ENCODE data around the gene ZBTB42. TPM values are rescaled to one million over a fixed set of nuclear protein-coding genes. Genes with fewer than 3 reads are reported as not detected.
A peak's percentile ranks its signal among the peaks of the same experiment; 100 is the strongest.

Gene ZBTB42
- total and polyA plus RNA-seq, 5 experiments from 2014 or later: 1.0 to 9.6 (median 1.8) TPM

DNA sequence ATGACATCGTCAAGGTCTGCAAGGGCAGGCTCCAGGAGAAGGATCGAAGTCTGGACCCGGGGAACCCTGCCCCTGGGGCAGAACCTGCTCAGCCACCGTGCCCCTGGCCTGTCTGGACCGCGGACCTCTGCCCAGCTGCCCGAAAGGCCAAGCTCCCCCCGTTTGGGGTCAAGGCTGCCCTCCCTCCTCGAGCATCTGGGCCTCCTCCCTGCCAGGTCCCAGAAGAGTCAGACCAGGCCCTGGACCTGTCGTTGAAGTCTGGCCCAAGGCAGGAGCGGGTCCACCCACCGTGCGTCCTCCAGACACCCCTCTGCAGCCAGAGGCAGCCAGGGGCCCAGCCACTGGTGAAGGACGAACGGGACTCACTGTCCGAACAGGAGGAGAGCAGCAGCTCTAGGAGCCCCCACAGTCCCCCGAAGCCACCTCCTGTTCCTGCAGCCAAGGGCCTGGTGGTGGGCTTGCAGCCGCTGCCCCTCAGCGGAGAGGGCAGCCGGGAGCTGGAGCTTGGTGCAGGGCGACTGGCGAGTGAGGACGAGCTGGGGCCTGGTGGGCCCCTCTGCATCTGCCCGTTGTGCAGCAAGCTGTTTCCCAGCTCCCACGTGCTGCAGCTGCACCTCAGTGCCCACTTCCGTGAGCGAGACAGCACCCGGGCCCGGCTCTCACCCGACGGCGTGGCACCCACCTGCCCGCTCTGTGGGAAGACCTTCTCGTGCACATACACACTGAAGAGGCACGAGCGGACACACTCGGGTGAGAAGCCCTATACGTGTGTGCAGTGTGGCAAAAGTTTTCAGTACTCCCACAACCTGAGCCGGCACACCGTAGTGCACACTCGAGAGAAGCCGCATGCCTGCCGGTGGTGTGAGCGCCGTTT is 856 bp downstream of the ZBTB42 start:
- Mint-ChIP-seq H3K9me3 (no peaks in the 10 kb centered on the region), H3K4me1 (peaks cover 13 to 49% (median 38%) of the 10 kb centered on the region in 4 donors), H3K4me3 (peak overlapping the region; percentile 82 to 92 (median 88)), H3K36me3 (no peaks in the 10 kb centered on the region), H3K27me3 (no peaks in the 10 kb centered on the region), H3K27ac (peak overlapping the region; percentile 58 to 90 (median 70))
- ATAC-seq (no peak), DNase-seq (no peak)
- POLR2A ChIA-PET: interaction anchor here (0.7 to 2.2 kb wide), 10 partner anchors 9 to 259 kb away, joined by 3 to 14 read pairs (median 6); partner anchors contain the start of gene SIVA1

DNA sequence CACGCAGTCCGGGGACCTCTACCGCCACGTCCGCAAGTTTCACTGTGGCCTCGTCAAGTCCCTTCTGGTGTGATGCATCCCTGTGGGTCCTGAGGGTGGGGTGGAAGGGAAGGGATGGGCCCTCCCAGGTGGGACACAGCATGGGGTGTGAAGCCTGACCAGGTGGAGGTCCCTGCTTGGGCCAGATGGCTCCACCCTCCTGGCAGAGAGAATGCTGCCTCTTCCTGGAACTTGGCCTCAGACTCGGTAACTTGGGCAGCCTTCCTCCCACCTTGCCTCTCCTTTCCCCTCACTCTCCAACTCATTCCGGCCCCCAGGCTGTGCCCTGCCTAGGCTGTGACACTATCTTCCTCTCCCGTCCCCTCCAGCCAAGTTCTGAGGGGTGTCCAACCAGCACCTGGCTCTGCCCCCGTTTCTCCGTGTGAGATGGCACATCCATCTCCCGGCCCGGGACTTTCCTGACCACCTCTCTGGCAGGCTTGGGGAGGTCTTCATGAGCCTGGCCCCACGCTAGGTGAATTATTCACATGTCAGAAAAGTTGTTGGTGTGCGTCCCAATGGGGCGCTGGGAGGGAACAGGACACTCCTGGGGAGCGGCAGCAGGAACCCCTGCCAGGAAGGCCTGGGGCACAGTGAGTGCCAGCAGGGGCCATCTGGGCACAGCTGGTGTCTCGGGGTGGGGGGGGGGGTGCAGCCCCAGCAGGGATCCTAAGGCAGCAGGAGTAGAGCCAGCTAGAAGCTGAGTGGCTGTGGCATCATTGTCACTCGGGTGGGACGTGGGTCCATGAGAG is 1.7 kb downstream of the ZBTB42 start:
- ATAC-seq: no peak
- H3K9me3 Mint-ChIP-seq: no peaks in the 10 kb centered on the region
- no peaks in the 10 kb centered on the region for H3K27me3 Mint-ChIP-seq
- POLR2A ChIA-PET: interaction anchor here (0.8 to 1.3 kb wide), 2 partner anchors 8 to 50 kb away, joined by 3 read pairs; partner anchors contain the start of gene SIVA1
- peak overlapping the region; percentile 8 to 87 (median 62) for H3K4me3 Mint-ChIP-seq
- H3K36me3 Mint-ChIP-seq: no peaks in the 10 kb centered on the region
- no peak for DNase-seq
- peak overlapping the region in 5 of 10 donors; percentile 43 to 82 (median 55) for H3K27ac Mint-ChIP-seq
- H3K4me1 Mint-ChIP-seq: peaks cover 13 to 47% (median 34%) of the 10 kb centered on the region in 4 donors

DNA sequence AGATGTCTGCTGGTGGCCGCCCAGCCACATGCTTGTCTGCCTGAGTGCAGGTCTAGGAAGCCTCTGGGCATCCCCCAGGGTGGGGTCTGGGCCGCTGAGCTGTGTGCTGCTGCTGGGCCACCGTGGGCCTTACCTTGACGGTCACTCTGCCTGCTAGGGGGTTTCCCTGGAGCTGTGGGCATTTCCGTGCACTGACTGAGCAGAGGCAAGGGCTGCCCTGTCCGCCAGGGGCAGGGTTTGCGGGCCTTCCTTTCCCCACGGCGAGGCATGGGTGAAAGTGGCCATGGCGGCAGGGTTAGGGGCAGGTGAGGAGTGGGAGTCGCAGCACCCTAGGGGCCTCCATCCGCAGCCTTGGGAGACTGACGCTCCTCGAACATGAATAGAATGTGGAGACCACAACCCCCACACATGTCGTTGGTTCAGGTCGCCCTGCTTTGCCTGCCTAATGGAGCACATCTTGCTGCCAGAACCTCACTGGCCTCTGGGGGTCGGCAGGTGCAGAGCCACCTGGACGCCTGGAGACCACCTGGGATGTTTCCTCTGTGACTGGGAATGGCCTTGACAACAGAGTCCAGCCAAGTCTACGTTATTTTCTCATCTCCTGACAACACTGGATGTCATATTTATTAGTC is 2.5 kb downstream of the ZBTB42 start:
- H3K4me1 Mint-ChIP-seq: peaks cover 13 to 44% (median 34%) of the 10 kb centered on the region in 4 donors
- H3K36me3 Mint-ChIP-seq: no peaks in the 10 kb centered on the region
- POLR2A ChIA-PET: interaction anchor here (0.6 to 1.3 kb wide), 4 partner anchors 9 to 300 kb away, joined by 3 to 7 read pairs (median 3); partner anchors contain the start of gene SIVA1
- H3K27ac Mint-ChIP-seq: peak overlapping the region in 1 of 10 donors; percentile 29
- no peaks in the 10 kb centered on the region for H3K9me3 Mint-ChIP-seq
- no peak for ATAC-seq
- DNase-seq: no peak
- peak overlapping the region in 3 of 10 donors; percentile 15 to 76 (median 74) for H3K4me3 Mint-ChIP-seq
- H3K27me3 Mint-ChIP-seq: no peaks in the 10 kb centered on the region

DNA sequence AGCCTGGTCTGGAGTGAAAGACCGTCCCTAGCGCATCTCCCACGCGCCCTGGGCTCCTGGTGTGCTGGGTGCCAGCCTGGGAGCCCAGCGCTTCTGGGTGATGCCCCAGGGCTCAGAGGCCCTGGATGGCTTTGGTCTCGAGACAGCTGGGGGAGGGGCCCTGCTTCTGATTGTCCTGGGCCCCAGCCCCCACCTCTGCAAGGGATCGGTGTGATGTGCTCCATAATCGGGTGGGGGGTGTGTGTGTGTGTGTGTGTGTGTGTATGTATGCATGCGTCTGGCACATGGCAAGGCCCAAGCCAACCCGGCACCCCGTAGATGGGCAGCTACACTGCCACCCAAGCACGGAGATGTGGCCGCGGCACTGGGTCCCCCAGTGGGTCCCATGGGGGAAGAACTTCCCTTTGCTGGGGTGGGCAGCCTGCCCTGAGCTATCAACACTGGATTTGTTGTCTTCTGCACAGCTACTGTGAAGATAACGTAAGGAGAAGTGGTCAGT is 3.1 kb downstream of the ZBTB42 start:
- peak overlapping the region in 1 of 10 donors; percentile 15 for H3K4me3 Mint-ChIP-seq
- no peaks in the 10 kb centered on the region for H3K36me3 Mint-ChIP-seq
- H3K27me3 Mint-ChIP-seq: no peaks in the 10 kb centered on the region
- DNase-seq: no peak
- H3K4me1 Mint-ChIP-seq: peaks cover 13 to 40% (median 30%) of the 10 kb centered on the region in 4 donors
- ATAC-seq: no peak
- H3K27ac Mint-ChIP-seq: peak overlapping the region in 1 of 10 donors; percentile 29
- POLR2A ChIA-PET: interaction anchor here (0.6 to 1.3 kb wide), 3 partner anchors 11 to 299 kb away, joined by 3 to 7 read pairs (median 3); partner anchors contain the start of gene SIVA1
- no peaks in the 10 kb centered on the region for H3K9me3 Mint-ChIP-seq

DNA sequence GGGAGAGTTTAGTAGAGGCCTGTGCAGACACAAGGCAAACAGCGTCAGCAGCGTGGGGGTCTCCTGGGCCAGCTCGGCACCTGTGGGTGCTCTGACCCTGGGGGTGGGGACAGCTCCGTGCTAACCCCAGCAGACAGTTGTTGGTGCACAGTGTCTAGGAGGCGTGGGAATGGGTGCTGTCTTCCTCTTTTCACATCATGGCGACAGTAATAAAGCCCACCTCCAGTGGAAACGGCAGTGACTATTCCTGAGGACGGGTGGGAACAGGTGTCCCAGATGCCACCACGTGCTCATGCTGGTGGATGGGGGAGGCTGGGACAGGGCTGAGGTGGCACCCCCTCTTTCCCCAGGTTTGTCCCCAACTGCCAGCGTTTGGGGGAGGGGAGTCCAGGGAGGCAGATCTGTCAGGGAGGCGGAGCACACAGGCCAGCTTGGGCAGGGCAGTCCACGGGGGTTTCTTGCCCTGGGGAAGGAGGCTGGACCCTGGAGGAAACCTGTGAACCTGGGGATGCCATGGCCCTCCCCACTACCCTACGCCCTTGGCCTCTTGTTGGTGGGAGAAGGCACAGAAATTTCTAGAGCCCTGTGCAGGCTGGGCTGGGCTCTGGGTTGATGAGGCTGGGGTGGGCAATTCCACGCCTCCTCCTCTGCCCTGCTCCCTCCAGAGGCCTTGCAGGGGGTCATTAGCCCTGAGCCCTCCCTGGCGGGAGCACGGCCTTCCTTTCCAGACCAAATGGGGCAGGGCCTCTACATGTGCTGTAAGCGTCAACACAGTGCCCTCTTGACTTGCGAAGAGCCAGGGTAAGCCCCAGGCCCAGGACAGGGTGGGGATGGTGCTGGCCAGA is 3.8 kb downstream of the ZBTB42 start:
- Mint-ChIP-seq H3K27ac (no peak overlapping the region), H3K27me3 (no peaks in the 10 kb centered on the region), H3K4me1 (peaks cover 8 to 33% (median 23%) of the 10 kb centered on the region in 4 donors), H3K36me3 (no peaks in the 10 kb centered on the region), H3K4me3 (no peak overlapping the region), H3K9me3 (no peaks in the 10 kb centered on the region)
- DNase-seq (no peak), ATAC-seq (no peak)
- POLR2A ChIA-PET: no interaction called here

DNA sequence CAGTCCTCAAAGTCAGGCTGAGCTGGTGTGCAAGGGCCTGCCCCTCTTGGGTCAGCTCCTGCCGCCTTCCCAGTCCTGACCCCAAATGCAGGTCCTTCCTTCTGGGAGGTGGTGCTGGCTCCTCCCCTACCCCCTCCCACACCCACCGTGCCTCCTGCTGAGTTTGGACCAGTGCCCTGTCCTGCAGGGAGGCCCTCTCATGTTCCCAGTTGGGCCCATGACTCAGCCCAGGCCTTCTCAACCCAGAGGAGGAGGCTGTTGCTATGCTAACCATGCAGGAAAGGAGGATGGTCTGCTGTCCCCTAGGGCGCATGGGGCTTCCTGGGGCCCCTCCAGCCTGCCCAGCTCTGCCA is 4.4 kb downstream of the ZBTB42 start:
- Mint-ChIP-seq H3K9me3 (no peaks in the 10 kb centered on the region), H3K27me3 (no peaks in the 10 kb centered on the region), H3K36me3 (no peaks in the 10 kb centered on the region), H3K4me1 (peaks cover 6 to 31% (median 21%) of the 10 kb centered on the region in 4 donors), H3K27ac (no peak overlapping the region), H3K4me3 (no peak overlapping the region)
- ATAC-seq: no peak
- POLR2A ChIA-PET: no interaction called here
- no peak for DNase-seq

DNA sequence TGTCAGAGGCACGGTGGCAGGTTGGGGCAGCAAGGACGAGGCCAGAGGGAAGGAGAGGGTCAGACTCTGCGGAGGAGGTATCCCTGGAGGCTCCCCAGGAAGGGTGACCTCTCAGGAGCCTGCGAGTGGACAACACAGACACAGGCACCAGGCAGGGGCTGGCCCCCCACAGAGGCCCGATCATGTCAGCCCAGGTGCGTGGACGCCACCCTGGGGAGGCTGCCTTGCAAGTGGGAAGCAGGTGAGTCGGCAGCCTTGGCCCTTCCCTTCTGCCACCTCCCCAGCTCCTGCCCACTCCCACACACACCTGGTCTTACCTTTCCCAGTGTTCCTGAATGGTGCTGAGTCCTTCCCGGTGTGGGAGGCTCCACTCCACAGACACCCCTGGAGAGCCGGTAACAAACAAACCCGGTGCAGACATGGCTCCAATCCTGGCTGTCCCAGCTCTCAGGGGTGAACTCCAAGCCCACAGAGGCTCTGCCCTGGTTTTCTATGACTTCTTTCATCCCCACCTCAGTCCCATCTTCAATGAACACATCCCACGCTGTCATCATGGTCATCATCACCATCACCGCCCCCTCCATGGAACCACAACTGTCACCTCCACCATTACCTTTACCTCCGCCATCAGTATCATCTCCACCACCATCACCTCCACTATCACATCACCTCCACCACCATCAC is 5.2 kb downstream of the ZBTB42 start:
- peak overlapping the region in 1 of 10 donors; percentile 79 for H3K27ac Mint-ChIP-seq
- no peaks in the 10 kb centered on the region for H3K9me3 Mint-ChIP-seq
- ATAC-seq: no peak
- H3K27me3 Mint-ChIP-seq: no peaks in the 10 kb centered on the region
- POLR2A ChIA-PET: no interaction called here
- H3K36me3 Mint-ChIP-seq: no peaks in the 10 kb centered on the region
- H3K4me3 Mint-ChIP-seq: peak overlapping the region in 1 of 10 donors; percentile 51
- DNase-seq: no peak
- peaks cover 6 to 31% (median 20%) of the 10 kb centered on the region in 4 donors for H3K4me1 Mint-ChIP-seq

DNA sequence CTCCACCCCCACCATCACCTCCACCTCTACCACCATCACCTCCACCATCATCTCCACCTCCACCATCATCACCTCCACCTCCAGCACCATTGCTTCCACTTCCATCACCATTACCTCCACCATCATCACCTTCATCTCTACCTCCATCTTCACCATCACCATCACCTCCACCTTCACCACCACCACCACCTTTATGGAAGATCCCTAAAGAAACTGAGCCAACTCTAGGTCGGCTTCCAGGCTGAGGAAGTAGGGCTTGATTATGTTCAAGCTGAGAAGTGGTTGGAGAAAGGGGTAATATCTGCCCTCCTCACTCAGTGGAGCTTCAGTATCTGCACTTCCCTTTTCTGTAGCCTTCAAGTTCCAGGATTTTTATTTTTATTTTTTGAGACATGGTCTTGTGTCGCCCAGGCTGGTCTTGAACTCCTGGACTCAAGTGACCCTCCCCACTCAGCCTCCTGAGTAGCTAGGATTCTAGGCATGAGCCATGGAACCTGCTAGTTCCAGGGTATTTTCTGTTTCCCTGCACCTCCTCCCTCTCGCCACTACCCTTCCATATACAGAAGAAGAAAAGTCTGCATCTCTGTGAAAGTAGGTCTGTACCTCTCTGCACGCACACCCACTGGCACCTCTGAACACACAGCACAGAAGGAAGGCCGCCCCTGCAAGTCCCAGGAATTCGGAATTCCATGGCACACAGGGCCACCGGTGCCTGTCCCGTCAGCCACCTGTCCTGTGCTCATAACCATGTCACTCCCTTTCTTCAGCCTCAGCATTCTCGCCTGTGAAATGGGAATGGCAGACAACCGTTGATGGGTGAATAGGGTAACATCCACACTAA is 5.9 kb downstream of the ZBTB42 start:
- Mint-ChIP-seq H3K9me3 (no peaks in the 10 kb centered on the region), H3K27ac (peak overlapping the region in 3 of 10 donors; percentile 77 to 81 (median 79)), H3K27me3 (no peaks in the 10 kb centered on the region), H3K36me3 (no peaks in the 10 kb centered on the region), H3K4me3 (peak overlapping the region in 1 of 10 donors; percentile 51), H3K4me1 (peaks cover 6 to 27% (median 15%) of the 10 kb centered on the region in 4 donors)
- POLR2A ChIA-PET: no interaction called here
- ATAC-seq (no peak), DNase-seq (no peak)

DNA sequence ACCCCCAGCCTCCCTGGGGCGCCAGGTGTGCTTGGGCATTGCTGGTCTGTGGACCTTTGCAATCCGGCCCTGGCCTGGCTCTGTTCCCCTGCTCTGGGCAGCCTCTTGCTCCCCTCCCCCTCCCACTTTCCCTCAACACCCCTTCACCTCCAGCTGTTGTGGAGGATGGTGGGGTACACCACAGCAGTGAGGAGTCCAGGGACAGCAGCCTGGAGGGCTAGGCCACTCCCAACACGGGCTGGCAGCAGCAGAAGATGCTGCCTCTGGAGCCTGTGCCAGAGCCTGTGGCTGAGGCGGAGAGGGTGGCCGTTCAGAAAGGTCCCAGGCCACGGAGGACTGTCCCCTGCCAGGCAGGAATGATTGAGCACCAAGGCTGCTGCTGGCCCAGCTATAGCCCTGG is 7.6 kb downstream of the ZBTB42 start:
- POLR2A ChIA-PET: no interaction called here
- Mint-ChIP-seq H3K27ac (no peak overlapping the region), H3K36me3 (no peaks in the 10 kb centered on the region), H3K9me3 (no peaks in the 10 kb centered on the region), H3K4me1 (peaks cover 4 to 21% (median 9%) of the 10 kb centered on the region in 4 donors), H3K4me3 (no peak overlapping the region), H3K27me3 (no peaks in the 10 kb centered on the region)
- ATAC-seq (no peak), DNase-seq (no peak)

DNA sequence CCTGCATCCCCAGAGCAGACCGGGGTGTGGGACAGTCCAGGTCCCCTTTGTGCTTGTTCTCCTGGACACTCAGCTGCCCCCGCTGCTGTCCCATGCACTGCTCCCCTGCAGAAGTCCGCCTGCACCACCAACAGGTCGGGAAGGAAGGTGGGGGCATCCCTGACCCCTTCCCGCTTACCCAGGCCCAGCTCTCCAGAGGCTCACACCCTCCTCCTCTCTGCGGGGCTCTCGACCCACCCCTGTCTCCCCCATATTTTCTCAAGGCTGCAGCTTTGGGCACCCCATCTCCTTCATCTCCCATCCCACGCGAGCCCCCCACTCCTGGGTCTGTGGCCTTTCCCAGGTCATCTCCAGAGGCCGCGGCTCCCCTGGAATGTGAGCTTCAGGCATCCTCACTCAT is 9.4 kb downstream of the ZBTB42 start:
- Mint-ChIP-seq H3K27me3 (no peaks in the 10 kb centered on the region), H3K9me3 (no peaks in the 10 kb centered on the region), H3K27ac (no peak overlapping the region), H3K4me1 (peaks cover 9 to 28% (median 17%) of the 10 kb centered on the region in 4 donors), H3K36me3 (no peaks in the 10 kb centered on the region), H3K4me3 (no peak overlapping the region)
- DNase-seq (no peak), ATAC-seq (no peak)
- POLR2A ChIA-PET: interaction anchor here (3.5 kb wide), 1 partner anchor 10 kb away, joined by 10 read pairs; the partner anchor contains the start of gene ZBTB42
